ENCODE data around the gene ENKD1.

DNA sequence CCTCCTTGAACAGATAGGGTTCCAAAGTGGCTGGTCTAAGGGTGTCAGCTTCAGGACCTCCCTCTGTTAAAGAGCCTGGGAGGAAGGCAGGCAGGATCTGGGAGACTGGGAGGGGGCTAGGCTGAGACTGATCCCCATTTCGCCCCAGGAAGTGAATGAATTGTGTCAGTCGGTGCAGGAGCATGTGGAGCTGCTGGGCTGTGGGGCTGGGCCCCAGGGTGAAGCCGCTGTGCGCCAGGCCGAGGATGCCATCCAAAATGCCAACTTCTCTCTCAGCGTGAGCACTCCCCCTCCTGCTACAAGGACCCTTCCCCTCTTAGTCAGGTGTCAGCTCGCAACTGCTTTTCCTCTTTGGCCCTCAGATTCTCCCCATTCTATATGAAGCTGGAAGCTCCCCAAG lies 15.5 kb downstream of the ENKD1 start:
- no peak for TF ChIP-seq ESRRA (IDR thresholded peaks at IDR 0.05; ENCODE audit: borderline replicate concordance, low read length)
- TF ChIP-seq TFCP2L1 (CRISPR knock-in tag; IDR thresholded peaks at IDR 0.05), result no peak
- TF ChIP-seq, protein P1, sequence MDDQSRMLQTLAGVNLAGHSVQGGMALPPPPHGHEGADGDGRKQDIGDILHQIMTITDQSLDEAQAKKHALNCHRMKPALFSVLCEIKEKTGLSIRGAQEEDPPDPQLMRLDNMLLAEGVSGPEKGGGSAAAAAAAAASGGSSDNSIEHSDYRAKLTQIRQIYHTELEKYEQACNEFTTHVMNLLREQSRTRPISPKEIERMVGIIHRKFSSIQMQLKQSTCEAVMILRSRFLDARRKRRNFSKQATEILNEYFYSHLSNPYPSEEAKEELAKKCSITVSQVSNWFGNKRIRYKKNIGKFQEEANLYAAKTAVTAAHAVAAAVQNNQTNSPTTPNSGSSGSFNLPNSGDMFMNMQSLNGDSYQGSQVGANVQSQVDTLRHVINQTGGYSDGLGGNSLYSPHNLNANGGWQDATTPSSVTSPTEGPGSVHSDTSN (IDR thresholded peaks at IDR 0.05), result no peak
- TF ChIP-seq MAFK (IDR thresholded peaks at IDR 0.05; ENCODE audit: partially characterized antibody), result no peak
- no peak for TF ChIP-seq HOXA7 (CRISPR knock-in tag; IDR thresholded peaks at IDR 0.05)
- TF ChIP-seq ZSCAN20 (CRISPR knock-in tag; IDR thresholded peaks at IDR 0.05), result no peak
- TF ChIP-seq, protein P2, sequence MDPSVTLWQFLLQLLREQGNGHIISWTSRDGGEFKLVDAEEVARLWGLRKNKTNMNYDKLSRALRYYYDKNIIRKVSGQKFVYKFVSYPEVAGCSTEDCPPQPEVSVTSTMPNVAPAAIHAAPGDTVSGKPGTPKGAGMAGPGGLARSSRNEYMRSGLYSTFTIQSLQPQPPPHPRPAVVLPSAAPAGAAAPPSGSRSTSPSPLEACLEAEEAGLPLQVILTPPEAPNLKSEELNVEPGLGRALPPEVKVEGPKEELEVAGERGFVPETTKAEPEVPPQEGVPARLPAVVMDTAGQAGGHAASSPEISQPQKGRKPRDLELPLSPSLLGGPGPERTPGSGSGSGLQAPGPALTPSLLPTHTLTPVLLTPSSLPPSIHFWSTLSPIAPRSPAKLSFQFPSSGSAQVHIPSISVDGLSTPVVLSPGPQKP (IDR thresholded peaks at IDR 0.05; ENCODE audit: low read depth, low read length), result no peak
- TF ChIP-seq, protein P3, sequence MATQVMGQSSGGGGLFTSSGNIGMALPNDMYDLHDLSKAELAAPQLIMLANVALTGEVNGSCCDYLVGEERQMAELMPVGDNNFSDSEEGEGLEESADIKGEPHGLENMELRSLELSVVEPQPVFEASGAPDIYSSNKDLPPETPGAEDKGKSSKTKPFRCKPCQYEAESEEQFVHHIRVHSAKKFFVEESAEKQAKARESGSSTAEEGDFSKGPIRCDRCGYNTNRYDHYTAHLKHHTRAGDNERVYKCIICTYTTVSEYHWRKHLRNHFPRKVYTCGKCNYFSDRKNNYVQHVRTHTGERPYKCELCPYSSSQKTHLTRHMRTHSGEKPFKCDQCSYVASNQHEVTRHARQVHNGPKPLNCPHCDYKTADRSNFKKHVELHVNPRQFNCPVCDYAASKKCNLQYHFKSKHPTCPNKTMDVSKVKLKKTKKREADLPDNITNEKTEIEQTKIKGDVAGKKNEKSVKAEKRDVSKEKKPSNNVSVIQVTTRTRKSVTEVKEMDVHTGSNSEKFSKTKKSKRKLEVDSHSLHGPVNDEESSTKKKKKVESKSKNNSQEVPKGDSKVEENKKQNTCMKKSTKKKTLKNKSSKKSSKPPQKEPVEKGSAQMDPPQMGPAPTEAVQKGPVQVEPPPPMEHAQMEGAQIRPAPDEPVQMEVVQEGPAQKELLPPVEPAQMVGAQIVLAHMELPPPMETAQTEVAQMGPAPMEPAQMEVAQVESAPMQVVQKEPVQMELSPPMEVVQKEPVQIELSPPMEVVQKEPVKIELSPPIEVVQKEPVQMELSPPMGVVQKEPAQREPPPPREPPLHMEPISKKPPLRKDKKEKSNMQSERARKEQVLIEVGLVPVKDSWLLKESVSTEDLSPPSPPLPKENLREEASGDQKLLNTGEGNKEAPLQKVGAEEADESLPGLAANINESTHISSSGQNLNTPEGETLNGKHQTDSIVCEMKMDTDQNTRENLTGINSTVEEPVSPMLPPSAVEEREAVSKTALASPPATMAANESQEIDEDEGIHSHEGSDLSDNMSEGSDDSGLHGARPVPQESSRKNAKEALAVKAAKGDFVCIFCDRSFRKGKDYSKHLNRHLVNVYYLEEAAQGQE (IDR thresholded peaks at IDR 0.05), result no peak
- no peak for TF ChIP-seq SREBF2 (IDR thresholded peaks at IDR 0.05)
- TF ChIP-seq, protein P4, sequence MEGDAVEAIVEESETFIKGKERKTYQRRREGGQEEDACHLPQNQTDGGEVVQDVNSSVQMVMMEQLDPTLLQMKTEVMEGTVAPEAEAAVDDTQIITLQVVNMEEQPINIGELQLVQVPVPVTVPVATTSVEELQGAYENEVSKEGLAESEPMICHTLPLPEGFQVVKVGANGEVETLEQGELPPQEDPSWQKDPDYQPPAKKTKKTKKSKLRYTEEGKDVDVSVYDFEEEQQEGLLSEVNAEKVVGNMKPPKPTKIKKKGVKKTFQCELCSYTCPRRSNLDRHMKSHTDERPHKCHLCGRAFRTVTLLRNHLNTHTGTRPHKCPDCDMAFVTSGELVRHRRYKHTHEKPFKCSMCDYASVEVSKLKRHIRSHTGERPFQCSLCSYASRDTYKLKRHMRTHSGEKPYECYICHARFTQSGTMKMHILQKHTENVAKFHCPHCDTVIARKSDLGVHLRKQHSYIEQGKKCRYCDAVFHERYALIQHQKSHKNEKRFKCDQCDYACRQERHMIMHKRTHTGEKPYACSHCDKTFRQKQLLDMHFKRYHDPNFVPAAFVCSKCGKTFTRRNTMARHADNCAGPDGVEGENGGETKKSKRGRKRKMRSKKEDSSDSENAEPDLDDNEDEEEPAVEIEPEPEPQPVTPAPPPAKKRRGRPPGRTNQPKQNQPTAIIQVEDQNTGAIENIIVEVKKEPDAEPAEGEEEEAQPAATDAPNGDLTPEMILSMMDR (IDR thresholded peaks at IDR 0.05), result no peak
- no peak for TF ChIP-seq RFX5 (IDR thresholded peaks at IDR 0.05)
- TF ChIP-seq GATA3 (IDR thresholded peaks at IDR 0.05; ENCODE audit: borderline replicate concordance), result no peak
- no peak for TF ChIP-seq CEBPB (IDR thresholded peaks at IDR 0.05)
